ENCODE results near the gene LYST. TPM values are rescaled to one million over a fixed set of nuclear protein-coding genes. Genes with fewer than 3 reads are reported as not detected.

The LYST gene
- polyA plus RNA-seq, 1 donor (not counting 4 experiments of a cell fraction or from before 2014, with no cell fraction given): 24.7 TPM

DNA sequence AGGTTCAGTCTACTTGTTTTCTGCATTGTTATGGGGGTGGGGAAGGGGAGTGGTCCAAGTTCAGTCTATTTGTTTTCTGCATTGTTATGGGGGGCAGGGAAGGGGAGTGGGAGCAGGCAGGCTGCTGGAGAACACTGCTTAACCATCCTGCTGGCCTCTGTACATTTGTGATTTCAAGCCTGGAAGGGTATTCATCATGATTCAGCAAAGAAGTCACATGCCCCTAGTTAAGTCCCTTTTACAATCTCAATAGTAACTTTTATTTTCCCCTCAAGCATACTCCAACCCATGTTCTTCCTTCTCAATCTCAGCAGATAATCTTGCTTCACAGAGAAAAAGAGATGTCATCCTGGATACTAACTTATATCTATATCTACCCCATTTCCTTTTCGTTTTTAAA lies 7.9 kb downstream of the LYST start:
- H3K27ac ChIP-seq (ENCODE audit: control insufficient read depth, insufficient read depth, low read length): no peak overlapping the region
- H3K36me3 ChIP-seq (ENCODE audit: control insufficient read depth in 2 of 2, extremely low read depth in 1 of 2, insufficient read depth in 2 of 2, low read length in 2 of 2): no peaks in the 10 kb centered on the region
- no peak overlapping the region for H3K4me2 ChIP-seq (ENCODE audit: control insufficient read depth, extremely low read depth, insufficient read depth, low read depth, low read length)
- DNase-seq (ENCODE audit: low read depth, low spot score) (no peak), FAIRE-seq (peak; percentile 20)
- dilution Hi-C loops (cut with MboI; ENCODE audit: extremely low pct_ligation_motif_present, low sequenced_read_pairs): no loop called here
- no peak overlapping the region for H3K9ac ChIP-seq (ENCODE audit: control insufficient read depth, extremely low read depth, insufficient read depth, low read length)
- no peaks in the 10 kb centered on the region for H3K27me3 ChIP-seq (ENCODE audit: control insufficient read depth, extremely low read depth, insufficient read depth, low read length)
- peaks cover 72% of the 10 kb centered on the region for H3K79me2 ChIP-seq (ENCODE audit: control insufficient read depth, insufficient read depth, low read length)
- H2AFZ ChIP-seq (ENCODE audit: control insufficient read depth, low read length): no peak overlapping the region
- H3K4me3 ChIP-seq (ENCODE audit: control insufficient read depth in 2 of 3, extremely low read depth in 1 of 3, insufficient read depth in 2 of 3, low read depth in 1 of 3, low read length in 3 of 3): no peak overlapping the region
- TF ChIP-seq EZH2 (IDR thresholded peaks at IDR 0.05; ENCODE audit: low read length): no peak
- TF ChIP-seq, protein P1, sequence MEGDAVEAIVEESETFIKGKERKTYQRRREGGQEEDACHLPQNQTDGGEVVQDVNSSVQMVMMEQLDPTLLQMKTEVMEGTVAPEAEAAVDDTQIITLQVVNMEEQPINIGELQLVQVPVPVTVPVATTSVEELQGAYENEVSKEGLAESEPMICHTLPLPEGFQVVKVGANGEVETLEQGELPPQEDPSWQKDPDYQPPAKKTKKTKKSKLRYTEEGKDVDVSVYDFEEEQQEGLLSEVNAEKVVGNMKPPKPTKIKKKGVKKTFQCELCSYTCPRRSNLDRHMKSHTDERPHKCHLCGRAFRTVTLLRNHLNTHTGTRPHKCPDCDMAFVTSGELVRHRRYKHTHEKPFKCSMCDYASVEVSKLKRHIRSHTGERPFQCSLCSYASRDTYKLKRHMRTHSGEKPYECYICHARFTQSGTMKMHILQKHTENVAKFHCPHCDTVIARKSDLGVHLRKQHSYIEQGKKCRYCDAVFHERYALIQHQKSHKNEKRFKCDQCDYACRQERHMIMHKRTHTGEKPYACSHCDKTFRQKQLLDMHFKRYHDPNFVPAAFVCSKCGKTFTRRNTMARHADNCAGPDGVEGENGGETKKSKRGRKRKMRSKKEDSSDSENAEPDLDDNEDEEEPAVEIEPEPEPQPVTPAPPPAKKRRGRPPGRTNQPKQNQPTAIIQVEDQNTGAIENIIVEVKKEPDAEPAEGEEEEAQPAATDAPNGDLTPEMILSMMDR (optimal IDR thresholded peaks at IDR 0.05 in 1 of 3, IDR thresholded peaks at IDR 0.05 in 1 of 3, conservative IDR thresholded peaks at IDR 0.05 in 1 of 3; ENCODE audit: extremely low read depth in 1 of 3, insufficient read depth in 2 of 3, low read length in 3 of 3): no peak
- peaks cover 6% of the 10 kb centered on the region for H3K4me1 ChIP-seq (ENCODE audit: control insufficient read depth, extremely low read depth, insufficient read depth, low read length)
- no peaks in the 10 kb centered on the region for H3K9me1 ChIP-seq (ENCODE audit: control insufficient read depth, extremely low read depth, insufficient read depth, low read length)
- no peaks in the 10 kb centered on the region for H4K20me1 ChIP-seq (ENCODE audit: control insufficient read depth, extremely low read depth, insufficient read depth, low read length)
- no peaks in the 10 kb centered on the region for H3K9me3 ChIP-seq (ENCODE audit: control insufficient read depth, low read depth, low read length)

DNA sequence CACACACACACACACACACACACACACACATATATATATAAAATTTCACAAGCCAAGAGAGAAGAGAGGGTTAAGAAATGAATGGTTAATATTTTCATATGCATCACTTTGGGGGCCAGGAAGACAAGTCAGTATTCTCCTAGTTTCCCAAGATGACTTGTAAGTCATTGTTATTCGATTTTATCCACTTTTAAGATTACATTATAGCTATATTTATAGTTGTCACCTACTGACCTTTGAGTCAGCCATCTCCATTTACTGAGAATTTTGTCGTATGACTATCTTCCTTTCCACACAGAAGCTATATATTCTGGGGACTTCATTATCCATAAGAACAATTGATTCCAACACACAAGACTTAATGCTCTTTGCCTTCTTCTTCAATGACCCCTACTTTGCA lies 8.9 kb downstream of the LYST start:
- Histone ChIP-seq H2AFZ (ENCODE audit: control insufficient read depth, low read length) (no peak overlapping the region), H4K20me1 (ENCODE audit: control insufficient read depth, extremely low read depth, insufficient read depth, low read length) (no peaks in the 10 kb centered on the region), H3K36me3 (ENCODE audit: control insufficient read depth in 2 of 2, extremely low read depth in 1 of 2, insufficient read depth in 2 of 2, low read length in 2 of 2) (no peaks in the 10 kb centered on the region), H3K4me1 (ENCODE audit: control insufficient read depth, extremely low read depth, insufficient read depth, low read length) (no peaks in the 10 kb centered on the region), H3K9me1 (ENCODE audit: control insufficient read depth, extremely low read depth, insufficient read depth, low read length) (no peaks in the 10 kb centered on the region), H3K9ac (ENCODE audit: control insufficient read depth, extremely low read depth, insufficient read depth, low read length) (no peak overlapping the region), H3K27ac (ENCODE audit: control insufficient read depth, insufficient read depth, low read length) (no peak overlapping the region), H3K9me3 (ENCODE audit: control insufficient read depth, low read depth, low read length) (no peaks in the 10 kb centered on the region), H3K4me2 (ENCODE audit: control insufficient read depth, extremely low read depth, insufficient read depth, low read depth, low read length) (no peak overlapping the region), H3K4me3 (ENCODE audit: control insufficient read depth in 2 of 3, extremely low read depth in 1 of 3, insufficient read depth in 2 of 3, low read depth in 1 of 3, low read length in 3 of 3) (no peak overlapping the region), H3K27me3 (ENCODE audit: control insufficient read depth, extremely low read depth, insufficient read depth, low read length) (no peaks in the 10 kb centered on the region), H3K79me2 (ENCODE audit: control insufficient read depth, insufficient read depth, low read length) (peaks cover 69% of the 10 kb centered on the region)
- FAIRE-seq (no peak), DNase-seq (ENCODE audit: low read depth, low spot score) (no peak)
- TF ChIP-seq EZH2 (IDR thresholded peaks at IDR 0.05; ENCODE audit: low read length): no peak
- TF ChIP-seq, protein P1 (optimal IDR thresholded peaks at IDR 0.05 in 1 of 3, IDR thresholded peaks at IDR 0.05 in 1 of 3, conservative IDR thresholded peaks at IDR 0.05 in 1 of 3; ENCODE audit: extremely low read depth in 1 of 3, insufficient read depth in 2 of 3, low read length in 3 of 3): no peak
- dilution Hi-C loops (cut with MboI; ENCODE audit: extremely low pct_ligation_motif_present, low sequenced_read_pairs): no loop called here
